Loucy (cell line): ENCODE measurements around the gene TMEM256.

Experiments used
- EZH2phosphoT487 ChIP-seq: fragments of 200-600 bp; IDR thresholded peaks from 2 replicates; pipeline ENCODE4 v1.6.1; 2018; ENCODE audit warnings: antibody characterized with exemption, mild to moderate bottlenecking, moderate library complexity, borderline replicate concordance
- TF ChIP-seq, protein P1 (sequence below): fragments of 200-600 bp; sonication (generic); conservative IDR thresholded peaks from 2 replicates; pipeline ENCODE4 v1.5.1; 2014; ENCODE audit warnings: mild to moderate bottlenecking, antibody characterized with exemption, low read length

DNA sequence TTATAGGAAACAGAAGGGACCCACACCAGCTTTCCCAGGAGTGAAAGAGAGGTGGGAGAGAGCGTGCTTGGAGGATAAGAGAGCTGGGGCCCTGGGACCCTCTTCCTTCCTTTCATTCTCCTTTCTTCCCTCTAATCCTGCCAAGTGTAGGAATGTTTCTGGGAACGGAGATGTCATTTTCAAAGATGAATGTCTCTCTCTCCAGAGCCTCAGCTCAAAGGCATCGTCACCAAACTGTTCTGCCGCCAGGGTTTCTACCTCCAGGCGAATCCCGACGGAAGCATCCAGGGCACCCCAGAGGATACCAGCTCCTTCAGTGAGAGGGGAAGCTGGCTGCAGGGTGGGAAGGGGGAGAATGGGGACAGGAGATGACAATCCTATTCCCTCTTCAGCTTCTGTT is 37.4 kb upstream of the TMEM256 start:
- TF ChIP-seq, protein P1, sequence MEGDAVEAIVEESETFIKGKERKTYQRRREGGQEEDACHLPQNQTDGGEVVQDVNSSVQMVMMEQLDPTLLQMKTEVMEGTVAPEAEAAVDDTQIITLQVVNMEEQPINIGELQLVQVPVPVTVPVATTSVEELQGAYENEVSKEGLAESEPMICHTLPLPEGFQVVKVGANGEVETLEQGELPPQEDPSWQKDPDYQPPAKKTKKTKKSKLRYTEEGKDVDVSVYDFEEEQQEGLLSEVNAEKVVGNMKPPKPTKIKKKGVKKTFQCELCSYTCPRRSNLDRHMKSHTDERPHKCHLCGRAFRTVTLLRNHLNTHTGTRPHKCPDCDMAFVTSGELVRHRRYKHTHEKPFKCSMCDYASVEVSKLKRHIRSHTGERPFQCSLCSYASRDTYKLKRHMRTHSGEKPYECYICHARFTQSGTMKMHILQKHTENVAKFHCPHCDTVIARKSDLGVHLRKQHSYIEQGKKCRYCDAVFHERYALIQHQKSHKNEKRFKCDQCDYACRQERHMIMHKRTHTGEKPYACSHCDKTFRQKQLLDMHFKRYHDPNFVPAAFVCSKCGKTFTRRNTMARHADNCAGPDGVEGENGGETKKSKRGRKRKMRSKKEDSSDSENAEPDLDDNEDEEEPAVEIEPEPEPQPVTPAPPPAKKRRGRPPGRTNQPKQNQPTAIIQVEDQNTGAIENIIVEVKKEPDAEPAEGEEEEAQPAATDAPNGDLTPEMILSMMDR, result no peak
- TF ChIP-seq EZH2phosphoT487, result no peak
